Measurements from ENCODE around the gene ALDOA.
"Not testable (repeated sequence)": the region's sequence is repeated elsewhere in the genome, so short reads cannot be mapped to it uniquely, and the experiment has no call there.

Gene ALDOA

GRCh38 chr16:30065102-30065942 is at the start of gene ALDOA:
Gene ALDOA (plus strand): TSS chr16:30065760. CDS start chr16:30066898, 1,138 bp downstream.
- no peak for TF ChIP-seq CTCF (IDR thresholded peaks at IDR 0.05; ENCODE audit: borderline replicate concordance, insufficient read depth, low read depth, low read length)
- peak within 1 kb of the TSS; percentile 78 for H3K4me3 ChIP-seq (ENCODE audit: low read depth, low read length)

GRCh38 chr16:30016555-30017276 is 48.8 kb upstream of the ALDOA start:
- no peak for TF ChIP-seq CTCF (IDR thresholded peaks at IDR 0.05; ENCODE audit: borderline replicate concordance, insufficient read depth, low read depth, low read length)
- no peak overlapping the region for H3K4me3 ChIP-seq (ENCODE audit: low read depth, low read length)

GRCh38 chr16:30017277-30017656 is 48.3 kb upstream of the ALDOA start:
- no peak for TF ChIP-seq CTCF (IDR thresholded peaks at IDR 0.05; ENCODE audit: borderline replicate concordance, insufficient read depth, low read depth, low read length)
- H3K4me3 ChIP-seq (ENCODE audit: low read depth, low read length), result no peak overlapping the region

- H3K4me3 ChIP-seq (ENCODE audit: low read depth, low read length), result not testable (repeated sequence)
Observed at GRCh38 chr16:30017937-30018336, 47.6 kb upstream of the ALDOA start.

- TF ChIP-seq CTCF (IDR thresholded peaks at IDR 0.05; ENCODE audit: borderline replicate concordance, insufficient read depth, low read depth, low read length), result no peak
- H3K4me3 ChIP-seq (ENCODE audit: low read depth, low read length), result no peak overlapping the region
Observed at GRCh38 chr16:30018731-30019158, 46.8 kb upstream of the ALDOA start.

GRCh38 chr16:30022887-30023286 is 42.7 kb upstream of the ALDOA start, which contains the start of gene C16orf92:
Gene C16orf92 (plus strand): TSS chr16:30023198. CDS start chr16:30023341, 143 bp downstream.
- H3K4me3 ChIP-seq (ENCODE audit: low read depth, low read length), result no peak within 1 kb of the TSS
- TF ChIP-seq CTCF (IDR thresholded peaks at IDR 0.05; ENCODE audit: borderline replicate concordance, insufficient read depth, low read depth, low read length), result no peak

- no peak overlapping the region for H3K4me3 ChIP-seq (ENCODE audit: low read depth, low read length)
- TF ChIP-seq CTCF (IDR thresholded peaks at IDR 0.05; ENCODE audit: borderline replicate concordance, insufficient read depth, low read depth, low read length), result no peak
Observed at GRCh38 chr16:30023586-30023985, 42.0 kb upstream of the ALDOA start.
